ENCODE measurements around the gene NFIA.

NFIA gene

GRCh38 chr1:61085206-61085982 lies 3.0 kb downstream of the NFIA start:
- peak; percentile 14 for FAIRE-seq

DNA sequence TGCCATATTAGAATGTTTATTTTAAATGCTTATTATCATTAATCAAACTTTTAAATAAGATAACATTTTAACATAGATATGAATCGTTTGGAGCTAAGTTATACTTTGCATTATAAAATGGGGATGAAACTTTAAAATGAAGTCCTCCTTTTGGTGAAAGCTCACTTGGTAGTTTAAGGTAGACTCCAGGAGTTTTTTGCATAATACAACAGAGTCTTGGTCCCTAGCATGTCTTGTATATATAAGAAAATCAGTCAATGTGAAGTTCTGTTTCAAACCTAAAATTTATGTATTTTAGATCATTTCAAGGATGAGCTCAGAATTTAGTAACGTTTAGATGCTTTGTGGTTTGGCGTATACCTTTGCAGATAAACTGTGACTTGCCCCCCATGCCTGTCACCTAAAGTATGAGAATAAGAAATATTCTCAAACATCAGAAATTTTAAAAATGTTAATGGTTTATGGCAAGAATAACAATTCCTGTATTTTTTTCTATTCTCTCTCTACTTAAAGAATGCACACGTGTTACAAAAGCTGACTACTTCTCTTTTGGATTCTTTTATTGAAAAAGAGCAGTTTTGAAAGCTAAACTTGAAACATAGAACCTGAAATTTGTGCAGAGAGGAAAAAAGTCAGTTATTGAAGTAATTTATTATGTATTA lies 3.8 kb downstream of the NFIA start:
- FAIRE-seq: no peak

- no peak for FAIRE-seq
Observed at GRCh38 chr1:61087571-61087970, 5.2 kb downstream of the NFIA start.

- FAIRE-seq: no peak
Observed at GRCh38 chr1:61088163-61088974, 6.0 kb downstream of the NFIA start.

DNA sequence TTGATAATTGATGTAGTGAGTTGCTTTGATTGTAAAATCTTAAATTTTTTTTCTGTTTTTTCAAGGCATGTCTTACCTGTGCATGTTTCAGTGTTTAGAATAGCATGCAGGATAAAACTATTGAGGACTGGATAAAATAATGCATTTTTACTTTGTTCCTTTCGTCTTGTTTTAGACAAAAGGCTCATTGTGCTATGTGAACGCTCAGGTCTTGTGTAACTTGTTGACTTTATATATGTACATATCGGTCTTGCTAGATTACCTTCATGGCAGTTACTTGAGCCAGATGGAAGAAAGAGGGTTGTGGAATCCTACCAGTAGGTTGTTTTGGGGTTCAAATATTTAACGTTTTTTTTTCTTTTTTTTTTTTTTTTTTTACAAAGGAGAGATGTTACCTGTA lies 7.0 kb downstream of the NFIA start:
- FAIRE-seq: no peak

DNA sequence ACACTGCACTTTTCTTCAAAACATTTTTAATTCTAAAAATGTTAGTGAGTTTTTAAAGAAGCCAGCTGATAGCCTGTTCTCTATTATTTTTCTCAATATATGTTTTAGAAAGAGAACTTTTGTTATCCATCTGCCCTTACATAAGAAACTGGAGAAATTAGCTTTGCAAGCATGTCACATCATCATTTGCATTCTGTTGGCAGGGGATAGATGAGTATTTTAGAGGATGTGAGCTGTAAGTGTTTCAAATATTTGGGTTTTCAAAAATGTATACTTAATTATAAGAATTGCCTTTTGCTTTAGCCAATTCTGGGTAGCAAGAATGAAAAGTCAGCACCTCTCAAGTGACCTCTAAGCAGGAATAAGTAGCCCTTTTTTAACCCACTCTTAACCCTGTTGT lies 7.4 kb downstream of the NFIA start:
- FAIRE-seq: no peak

DNA sequence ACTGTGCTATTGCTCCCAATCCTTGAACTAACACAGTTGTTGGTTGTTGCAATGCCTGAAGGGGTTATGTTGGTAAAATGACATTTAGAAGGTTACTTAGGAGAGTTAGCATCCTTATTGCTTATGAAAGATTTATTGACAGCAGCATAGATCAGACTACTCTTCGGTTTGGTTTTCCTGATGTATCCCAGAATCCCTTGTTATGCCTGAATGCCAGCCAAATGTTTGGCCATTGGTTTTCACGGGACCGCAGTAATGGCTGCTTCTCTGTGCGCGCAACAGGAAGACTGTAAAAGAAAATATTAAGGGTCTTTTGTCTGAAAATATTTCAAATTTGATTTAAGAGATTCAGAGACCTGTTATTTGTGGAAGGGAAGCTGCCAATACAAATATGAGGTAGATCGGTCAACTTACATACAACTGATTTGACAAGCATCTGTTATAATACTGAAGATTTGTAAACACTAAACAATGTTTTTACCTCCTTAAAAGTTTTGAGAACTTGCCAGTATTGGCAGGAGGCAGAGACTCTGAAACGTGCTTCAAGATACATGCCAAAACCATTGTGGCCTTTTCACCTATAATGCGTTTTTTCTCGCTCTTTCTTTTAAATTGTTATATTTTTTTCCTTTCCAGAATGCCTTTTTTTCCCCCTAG lies 8.3 kb downstream of the NFIA start:
- FAIRE-seq: no peak

- no peak for FAIRE-seq
Observed at GRCh38 chr1:61091455-61091854, 9.1 kb downstream of the NFIA start.

- FAIRE-seq: no peak
Observed at GRCh38 chr1:61092642-61093041, 10.3 kb downstream of the NFIA start.

- no peak for FAIRE-seq
Observed at GRCh38 chr1:61093525-61094137, 11.3 kb downstream of the NFIA start.

DNA sequence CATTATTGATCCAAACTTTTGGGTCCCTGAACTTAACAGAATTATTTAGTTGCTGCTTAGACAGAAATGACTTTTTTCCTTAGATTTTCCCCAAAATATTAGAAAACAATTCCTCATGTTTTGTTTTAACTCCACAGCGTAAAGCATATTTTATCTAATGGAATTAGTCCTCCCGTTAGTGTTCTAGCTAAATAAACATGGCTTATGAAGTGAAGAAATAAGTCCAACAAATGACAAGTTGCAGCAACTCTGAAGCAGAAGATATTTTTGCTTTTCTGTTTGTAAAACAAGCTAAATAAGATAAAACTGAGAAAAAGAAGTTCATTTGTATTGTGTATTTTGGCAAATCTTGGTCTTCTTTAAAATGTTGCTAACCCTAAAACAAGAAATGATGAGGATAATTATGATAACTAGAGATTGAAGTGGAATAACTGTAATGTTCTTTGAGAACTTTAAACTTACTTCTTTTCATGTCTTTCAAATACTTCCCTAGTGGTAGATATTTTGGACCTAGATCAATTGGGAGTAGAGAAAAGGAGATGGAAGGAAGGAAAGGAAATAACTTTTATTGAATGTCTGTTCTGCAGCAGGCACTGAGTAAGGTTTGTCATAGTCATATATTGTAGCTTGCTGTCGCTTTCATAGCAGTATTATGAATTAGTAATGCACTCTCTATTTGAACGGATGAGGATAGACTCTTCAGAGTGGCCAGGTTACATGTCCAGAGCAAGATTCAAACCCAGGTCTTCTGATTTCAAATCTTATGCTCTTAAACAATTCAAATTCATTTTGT lies 12.5 kb downstream of the NFIA start:
- no peak for FAIRE-seq

- FAIRE-seq: no peak
Observed at GRCh38 chr1:61095470-61095812, 13.1 kb downstream of the NFIA start.

DNA sequence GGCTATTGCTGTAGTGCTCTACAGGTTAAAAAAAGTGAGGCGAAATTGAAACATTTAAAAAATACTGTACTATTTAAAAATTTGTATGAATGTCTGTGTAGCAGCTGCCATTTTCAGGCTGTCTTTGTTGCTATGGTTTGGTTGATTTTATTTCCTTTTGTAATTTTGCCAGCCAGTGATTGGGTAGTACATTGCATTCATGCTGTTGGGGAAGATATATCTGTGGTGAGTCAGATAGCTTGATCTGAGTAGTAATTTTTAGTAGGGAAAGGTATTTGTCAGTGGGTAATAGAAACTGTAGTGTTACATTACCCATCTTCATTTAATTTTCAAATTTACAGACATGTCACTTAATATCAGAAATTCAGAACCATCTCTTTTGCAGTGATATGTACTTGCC lies 15.0 kb downstream of the NFIA start:
- FAIRE-seq: no peak

DNA sequence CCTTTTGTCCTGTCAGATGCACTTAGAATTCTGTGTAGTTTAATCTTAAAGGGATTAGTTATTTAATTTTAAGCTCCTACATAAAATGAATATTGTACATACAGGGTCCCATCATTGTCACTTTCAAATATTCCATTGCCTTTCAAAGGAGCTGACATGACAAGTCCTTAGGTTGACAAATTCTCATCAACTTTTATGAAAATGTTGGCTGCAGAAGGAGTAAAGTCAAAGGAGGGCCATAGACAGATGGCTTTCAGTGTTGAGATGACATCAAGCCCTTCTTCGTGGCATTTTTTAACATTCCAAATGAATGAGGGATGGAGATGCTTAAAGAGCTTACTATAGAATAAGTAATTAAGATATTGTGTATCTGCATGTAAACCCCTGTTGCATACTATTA lies 15.4 kb downstream of the NFIA start:
- no peak for FAIRE-seq

GRCh38 chr1:61098333-61098732 lies 16.0 kb downstream of the NFIA start:
- FAIRE-seq: no peak

GRCh38 chr1:61098906-61099437 lies 16.6 kb downstream of the NFIA start:
- FAIRE-seq: no peak

DNA sequence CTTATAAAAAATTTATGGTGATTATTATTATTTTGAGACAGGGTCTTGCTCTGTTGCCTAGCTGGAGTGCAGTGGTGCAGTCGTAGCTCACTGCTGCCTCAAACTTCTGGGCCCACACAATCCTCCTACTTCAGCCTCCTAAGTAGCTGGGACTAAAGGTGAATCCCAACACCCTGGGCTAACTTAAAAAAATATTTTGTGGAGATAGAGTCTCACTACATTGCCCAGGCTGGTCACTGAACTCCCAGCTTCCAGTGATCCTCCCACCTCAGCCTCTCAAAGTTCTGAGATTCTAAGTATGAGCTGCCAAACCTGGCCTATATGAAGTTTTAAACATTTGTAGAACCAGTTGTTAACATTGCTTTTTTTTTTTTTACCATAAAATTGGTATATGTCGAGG lies 18.2 kb downstream of the NFIA start:
- FAIRE-seq: no peak

DNA sequence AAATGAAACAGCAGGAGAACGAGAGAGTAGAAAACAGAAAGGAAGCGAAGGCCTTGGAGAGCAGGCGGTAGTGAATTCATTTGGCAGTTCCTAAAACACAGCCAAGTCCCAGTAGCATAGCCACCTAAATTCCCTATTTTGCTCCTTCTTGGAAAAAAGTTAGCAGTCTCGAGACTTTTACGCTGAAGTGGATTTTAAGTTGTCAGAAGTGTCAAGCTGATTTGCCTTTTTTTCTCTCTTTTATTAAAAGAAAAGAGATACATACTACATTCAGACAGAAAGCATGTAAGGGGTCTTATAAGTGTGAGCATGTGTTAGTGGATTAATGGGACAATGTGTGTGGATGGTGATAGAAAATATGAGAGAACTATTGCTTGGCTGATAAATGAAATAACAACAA lies 19.2 kb downstream of the NFIA start:
- no peak for FAIRE-seq

GRCh38 chr1:61102041-61102440 lies 19.7 kb downstream of the NFIA start:
- FAIRE-seq: no peak

GRCh38 chr1:61102621-61103020 lies 20.3 kb downstream of the NFIA start:
- no peak for FAIRE-seq

- no peak for FAIRE-seq
Observed at GRCh38 chr1:61104220-61104671, 21.9 kb downstream of the NFIA start.

DNA sequence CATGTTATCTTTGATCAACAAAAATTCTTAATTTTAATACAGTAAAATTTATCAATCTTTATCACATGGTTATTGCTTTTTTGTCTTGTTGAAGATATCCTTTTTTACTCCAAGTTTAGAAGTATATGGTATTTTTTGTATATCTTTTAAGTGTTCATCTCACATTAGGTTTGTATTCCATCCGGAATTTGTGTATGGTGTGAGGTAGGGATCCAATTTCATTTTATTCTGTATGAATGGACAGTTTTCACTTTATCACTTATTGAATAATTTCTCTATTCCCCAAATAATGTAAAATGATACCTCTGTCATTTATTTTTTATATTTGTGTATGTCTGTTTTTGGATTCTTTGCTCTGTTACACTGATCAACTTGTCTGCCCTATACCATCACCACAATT lies 25.3 kb downstream of the NFIA start:
- peak; percentile 30 for FAIRE-seq

Measured in A204.1 (cell line).